ENCODE measurements around the gene GPT2.
"Not testable (repeated sequence)": the region's sequence is repeated elsewhere in the genome, so short reads cannot be mapped to it uniquely, and the experiment has no call there.

GPT2 gene

GRCh38 chr16:46866286-46866685 is 17.9 kb upstream of the GPT2 start:
- no peak for DNase-seq

GRCh38 chr16:46867486-46867885 is 16.7 kb upstream of the GPT2 start:
- DNase-seq = not testable (repeated sequence)

GRCh38 chr16:46868891-46869290 is 15.3 kb upstream of the GPT2 start:
- not testable (repeated sequence) for DNase-seq

GRCh38 chr16:46871597-46871996 is 12.6 kb upstream of the GPT2 start:
- DNase-seq = no peak

- DNase-seq = no peak
These were observed 11.0 kb upstream of the GPT2 start for GRCh38 chr16:46873201-46873600.

- no peak for DNase-seq
These were observed 8.9 kb upstream of the GPT2 start for GRCh38 chr16:46875243-46875642.

- DNase-seq = no peak
These were observed 1.7 kb upstream of the GPT2 start for GRCh38 chr16:46882304-46882939.

GRCh38 chr16:46882940-46883307 is 1.2 kb upstream of the GPT2 start:
- no peak for DNase-seq

GRCh38 chr16:46883353-46883689 is 841 bp upstream of the GPT2 start:
- no peak for DNase-seq

GRCh38 chr16:46884513-46885293 is 541 bp downstream of the GPT2 start:
- peak; percentile 17 for DNase-seq

- no peak for DNase-seq
These were observed 2.0 kb downstream of the GPT2 start for GRCh38 chr16:46885960-46886763.

- DNase-seq = no peak
These were observed 2.8 kb downstream of the GPT2 start for GRCh38 chr16:46886764-46887523.

GRCh38 chr16:46887524-46887854 is 3.3 kb downstream of the GPT2 start:
- no peak for DNase-seq

GRCh38 chr16:46889245-46889941 is 5.2 kb downstream of the GPT2 start:
- DNase-seq = no peak

GRCh38 chr16:46889942-46890300 is 5.8 kb downstream of the GPT2 start:
- DNase-seq = no peak

- no peak for DNase-seq
These were observed 7.7 kb downstream of the GPT2 start for GRCh38 chr16:46891910-46892309.

GRCh38 chr16:46894036-46894672 is 10.0 kb downstream of the GPT2 start:
- DNase-seq = no peak

- no peak for DNase-seq
These were observed 11.5 kb downstream of the GPT2 start for GRCh38 chr16:46895399-46896313.

GRCh38 chr16:46896314-46896968 is 12.3 kb downstream of the GPT2 start:
- DNase-seq = no peak

GRCh38 chr16:46897471-46897870 is 13.3 kb downstream of the GPT2 start:
- DNase-seq = no peak

- DNase-seq = no peak
These were observed 13.8 kb downstream of the GPT2 start for GRCh38 chr16:46898006-46898405.
